GM12878 (cell line): ENCODE measurements around the gene TGM2. TPM values are rescaled to one million over a fixed set of nuclear protein-coding genes. Genes with fewer than 3 reads are reported as not detected.

Experiments used
- ATAC-seq: fragments of 200-7000 bp; cut with Tn5 transposase; 3 replicates; pipeline ENCODE4 v1.9.1; 2020; ENCODE audit warnings: mild to moderate bottlenecking, moderate library complexity
- BruUV-seq: library from RNA; stranded (reverse); fragments of 400-500 nt; replicated peaks from 2 replicates; lab custom pipeline; 2021; lab: Mats Ljungman, UMichigan
- CTCF ChIA-PET: fragments of 300-600 bp; sonication (Branson Sonifier 250); formaldehyde crosslinking; extraction: SDS; loops from one replicate; lab custom pipeline; 2021; ENCODE audit warnings: inconsistent platforms; lab: Yijun Ruan, JAX
- POLR2A ChIA-PET: fragments of 350-600 bp; formaldehyde crosslinking; extraction: SDS; loops from one replicate; lab custom pipeline; 2021; ENCODE audit warnings: inconsistent platforms; lab: Charles Lee
- RAD21 ChIA-PET: fragments of 300-600 bp; sonication (Branson Sonifier 250); formaldehyde crosslinking; loops from one replicate; lab custom pipeline; 2023; ENCODE audit warnings: antibody characterized with exemption; ENCODE audit not compliant: unreplicated experiment; lab: Charles Lee
- SMC1A ChIA-PET: fragments of 300-600 bp; sonication (Branson Sonifier 250); formaldehyde crosslinking; loops from one replicate; lab custom pipeline; 2023; ENCODE audit not compliant: unreplicated experiment, uncharacterized antibody; lab: Charles Lee
- DNase-seq: peaks from one replicate; pipeline ENCODE4 v3.0.0-alpha.2; 2011; ENCODE audit warnings: low read depth, low spot score
- FAIRE-seq: peaks from 3 replicates; lab custom pipeline; 2011; peaks lifted over from hg19 to GRCh38; lab: Jason Lieb, UNC
- H2AFZ ChIP-seq: 2 replicates; pipeline ENCODE4 v1.6.0; 2011; ENCODE audit warnings: low read depth, low read length, control low read depth; ENCODE audit not compliant: control insufficient read depth
- H3K27ac ChIP-seq: 2 replicates; pipeline ENCODE4 v1.5.1; 2011; ENCODE audit warnings: control low read depth; ENCODE audit not compliant: control insufficient read depth, insufficient read depth
- H3K27me3 ChIP-seq, 2 experiments: replicated peaks in 1 of 2; 2 replicates each; pipeline versions ENCODE4 v1.6.0 to v1.6.1; 2011; ENCODE audit warnings: low read length in 1 of 2; ENCODE audit not compliant: control insufficient read depth in 2 of 2, insufficient read depth in 2 of 2
- H3K36me3 ChIP-seq, 2 experiments: 2 replicates each; pipeline ENCODE4 v1.5.1; 2011; ENCODE audit warnings: low read length in 1 of 2; ENCODE audit not compliant: control insufficient read depth in 2 of 2, insufficient read depth in 2 of 2
- H3K4me1 ChIP-seq: 2 replicates; pipeline ENCODE4 v1.6.1; 2011; ENCODE audit warnings: mild to moderate bottlenecking, low read length, moderate library complexity, mixed read lengths; ENCODE audit not compliant: control insufficient read depth, insufficient read depth
- H3K4me2 ChIP-seq: 2 replicates; pipeline ENCODE4 v1.6.0; 2011; ENCODE audit warnings: control low read depth; ENCODE audit not compliant: control insufficient read depth, insufficient read depth
- H3K4me3 ChIP-seq: fragments of 200-600 bp; sonication (generic); 2 replicates; pipeline ENCODE4 v1.5.1; 2016
- H3K79me2 ChIP-seq: 2 replicates; pipeline ENCODE4 v1.6.0; 2011; ENCODE audit warnings: low read length; ENCODE audit not compliant: control insufficient read depth, insufficient read depth
- H3K9ac ChIP-seq: 2 replicates; pipeline ENCODE4 v1.8.0; 2011; ENCODE audit warnings: low read length, control low read depth, mixed read lengths; ENCODE audit not compliant: control insufficient read depth, insufficient read depth
- H3K9me3 ChIP-seq: replicated peaks from 3 replicates; pipeline ENCODE4 v1.5.1; 2011; ENCODE audit warnings: mild to moderate bottlenecking, low read length; ENCODE audit not compliant: control insufficient read depth, insufficient read depth
- H4K20me1 ChIP-seq: 2 replicates; pipeline ENCODE4 v1.6.0; 2011; ENCODE audit not compliant: control insufficient read depth, insufficient read depth
- ATF2 ChIP-seq: IDR thresholded peaks from 2 replicates; pipeline ENCODE4 v1.6.1; 2012; ENCODE audit warnings: low read length, inconsistent platforms
- CHD2 ChIP-seq: IDR thresholded peaks from 2 replicates; pipeline ENCODE4 v1.6.1; 2011; ENCODE audit warnings: low read depth, low read length, improper control_type of control experiment, borderline replicate concordance
- CREB1 ChIP-seq: IDR thresholded peaks from 2 replicates; pipeline ENCODE4 v1.6.1; 2012; ENCODE audit warnings: low read depth, mild to moderate bottlenecking, inconsistent platforms
- HDGF ChIP-seq: fragments of 450-650 bp; IDR thresholded peaks from 2 replicates; pipeline ENCODE4 v1.6.1; 2016; ENCODE audit warnings: antibody characterized with exemption
- NR2F1 ChIP-seq: fragments of 450-650 bp; conservative IDR thresholded peaks from 2 replicates; pipeline ENCODE4 v1.6.1; 2017; ENCODE audit warnings: mild to moderate bottlenecking
- POLR2AphosphoS2 ChIP-seq: IDR thresholded peaks from 2 replicates; pipeline ENCODE4 v1.6.1; 2011; ENCODE audit warnings: low read depth, mild to moderate bottlenecking, low read length, improper control_type of control experiment, moderate library complexity
- RUNX3 ChIP-seq: IDR thresholded peaks from 2 replicates; pipeline ENCODE4 v1.6.1; 2012; ENCODE audit warnings: low read length, inconsistent platforms
- SIX5 ChIP-seq: IDR thresholded peaks from 2 replicates; pipeline ENCODE4 v1.6.1; 2011; ENCODE audit warnings: mild to moderate bottlenecking, low read depth, low read length, moderate library complexity; ENCODE audit not compliant: severe bottlenecking
- SP1 ChIP-seq: IDR thresholded peaks from one replicate; pipeline ENCODE4 v1.6.1; 2011; ENCODE audit warnings: low read depth, low read length
- SPI1 ChIP-seq: IDR thresholded peaks from 2 replicates; pipeline ENCODE4 v1.6.1; 2011; ENCODE audit warnings: low read depth, mild to moderate bottlenecking, low read length, moderate library complexity, borderline replicate concordance; ENCODE audit not compliant: insufficient read depth
- SREBF1 ChIP-seq: IDR thresholded peaks from 2 replicates; pipeline ENCODE4 v1.6.1; 2012; ENCODE audit warnings: mild to moderate bottlenecking, low read length
- WGBS: methylation state at CpG from one replicate; pipeline ENCODE4 v1.1.6; 2016; ENCODE audit warnings: low lambda C conversion rate; ENCODE audit not compliant: insufficient replicate concordance, insufficient coverage; ENCODE audit errors: missing lambda C conversion rate; 5-methylcytosine and 5-hydroxymethylcytosine counted together
- in situ Hi-C: fragments of 300-500 bp; cut with MboI; formaldehyde crosslinking; loops from 9 replicates; pipeline ENCODE4 v1.14.3; 2018; ENCODE audit warnings: mixed read lengths
- intact Hi-C: fragments of 100-400 bp; cut with micrococcal nuclease; formaldehyde crosslinking; loops from one replicate; pipeline ENCODE4 v1.14.2; 2022; ENCODE audit not compliant: unreplicated experiment
- polyA plus RNA-seq, 11 experiments: library from polyadenylated mRNA; depleted of rRNA in 4 of 11; unstranded in 6 of 11; stranded (reverse) in 5 of 11; fragments of >200 nt; fragmentation: Nextera tagmentation in 4 of 11; fragmentation: Illumina TruSeq in 1 of 11; extraction: Ambion mirVana in 4 of 11; extraction: Trizol in 1 of 11; gene quantifications; 1 replicate in 1 of 11; 2 replicates in 10 of 11; pipeline versions ENCODE4 v1.2.1 to v1.2.3, GENCODE V29; 2011 to 2016; ENCODE audit warnings: inconsistent platforms in 2 of 11, missing spikeins in 2 of 11, low read depth in 1 of 11
- total RNA-seq, 4 experiments: library from RNA; depleted of rRNA in 3 of 4; stranded (reverse); fragments of >200 nt in 3 of 4; fragmentation: Illumina TruSeq in 1 of 4; extraction: Trizol in 1 of 4; gene quantifications; 2 replicates each; pipeline versions ENCODE4 v1.2.1 to v1.2.3, GENCODE V29; 2013 to 2021
- TF ChIP-seq, protein P1 (sequence below): IDR thresholded peaks from 2 replicates; pipeline ENCODE4 v1.6.1; 2011; ENCODE audit warnings: borderline replicate concordance, low read depth, mild to moderate bottlenecking, moderate library complexity, mixed read lengths, low read length; ENCODE audit not compliant: insufficient read depth; ENCODE audit errors: extremely low read length

The TGM2 gene
- total and polyA plus RNA-seq, 10 of the 15 experiments (the other 5 are each of a cell fraction or from before 2014, with no cell fraction given) = 0.11 to 1.9 (median 0.51) TPM

- POLR2A ChIA-PET = interaction anchor here (0.7 kb wide), 1 partner anchor 9 kb away, joined by 3 read pairs; no protein-coding TSS in a partner anchor
- BruUV-seq = no TSS peak
- H3K36me3 ChIP-seq = no peaks in the 10 kb centered on the region
These were observed 16.6 kb downstream of the TGM2 start for GRCh38 chr20:38148328-38149102.

DNA sequence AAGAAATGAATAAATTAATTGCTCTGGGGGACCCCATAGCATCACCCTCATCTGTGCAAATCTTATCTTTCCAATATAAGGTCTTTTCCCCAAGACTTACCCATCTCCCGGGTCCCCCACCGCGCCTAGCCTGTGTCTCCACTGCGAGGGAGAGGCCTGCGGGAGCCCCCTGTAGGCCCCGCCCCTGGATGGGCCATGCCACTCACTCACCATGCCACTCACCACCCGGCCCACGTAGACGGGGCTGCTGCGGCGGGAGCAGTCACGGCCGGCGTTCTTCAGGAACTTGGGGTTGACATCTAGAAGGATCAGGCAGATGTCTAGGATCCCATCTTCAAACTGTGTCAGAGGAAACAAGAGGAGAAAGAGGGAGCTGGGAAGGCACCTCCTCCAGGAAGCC lies 17.3 kb downstream of the TGM2 start:
- H3K9ac ChIP-seq = no peak overlapping the region
- H2AFZ ChIP-seq = no peak overlapping the region
- ChIA-PET CTCF (no interaction called here), POLR2A (no interaction called here), SMC1A (no interaction called here), RAD21 (no interaction called here)
- H3K79me2 ChIP-seq = no peaks in the 10 kb centered on the region
- no peak for TF ChIP-seq SIX5
- TF ChIP-seq NR2F1 = no peak
- TF ChIP-seq POLR2AphosphoS2 = no peak
- no peak for TF ChIP-seq HDGF
- TF ChIP-seq, protein P1, sequence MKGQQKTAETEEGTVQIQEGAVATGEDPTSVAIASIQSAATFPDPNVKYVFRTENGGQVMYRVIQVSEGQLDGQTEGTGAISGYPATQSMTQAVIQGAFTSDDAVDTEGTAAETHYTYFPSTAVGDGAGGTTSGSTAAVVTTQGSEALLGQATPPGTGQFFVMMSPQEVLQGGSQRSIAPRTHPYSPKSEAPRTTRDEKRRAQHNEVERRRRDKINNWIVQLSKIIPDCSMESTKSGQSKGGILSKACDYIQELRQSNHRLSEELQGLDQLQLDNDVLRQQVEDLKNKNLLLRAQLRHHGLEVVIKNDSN = no peak
- TF ChIP-seq SREBF1 = no peak
- no peak for TF ChIP-seq SP1
- no peak for TF ChIP-seq ATF2
- no peak for FAIRE-seq
- no peak overlapping the region for H3K4me2 ChIP-seq
- no peaks in the 10 kb centered on the region for H4K20me1 ChIP-seq
- no peaks in the 10 kb centered on the region for H3K36me3 ChIP-seq
- H3K4me1 ChIP-seq = peaks cover 20% of the 10 kb centered on the region
- no peaks in the 10 kb centered on the region; the same call in 2 of the 3 replicates for H3K9me3 ChIP-seq
- no TSS peak for BruUV-seq
- intact Hi-C loops = no loop called here
- H3K27ac ChIP-seq = no peak overlapping the region
- H3K4me3 ChIP-seq = no peak overlapping the region
- WGBS = 82% methylated on average over 14 of the region's 14 CpGs
- ATAC-seq = no peak
- in situ Hi-C loops = no loop called here
- no peaks in the 10 kb centered on the region for H3K27me3 ChIP-seq
- DNase-seq = no peak

More at GRCh38 chr20:38148328-38149102, 16.6 kb downstream of the TGM2 start:
- DNase-seq (no peak), ATAC-seq (no peak), FAIRE-seq (no peak)
- Histone ChIP-seq H3K79me2 (no peaks in the 10 kb centered on the region), H3K4me3 (no peak overlapping the region), H3K27me3 (no peaks in the 10 kb centered on the region), H4K20me1 (no peaks in the 10 kb centered on the region), H3K9ac (no peak overlapping the region), H3K4me1 (peaks cover 28% of the 10 kb centered on the region), H3K9me3 (no peaks in the 10 kb centered on the region; the same call in 2 of the 3 replicates)
- intact Hi-C loops = no loop called here
- 64% methylated on average over 9 of the region's 9 CpGs for WGBS
- SMC1A ChIA-PET = no interaction called here
- 0 out of 2 replicates have a peak, but pooled peaks have one; percentile 5 for TF ChIP-seq RUNX3
- TF ChIP-seq CREB1 = no peak
- peak; percentile 19; the same call in 1 of the 2 replicates for TF ChIP-seq SPI1
- no peak for TF ChIP-seq CHD2
- TF ChIP-seq, all 136 proteins: peak for 2
- no peak overlapping the region for H2AFZ ChIP-seq
- no peak overlapping the region for H3K4me2 ChIP-seq
- H3K27ac ChIP-seq = no peak overlapping the region
- ChIA-PET RAD21 (interaction anchor here (0.8 kb wide), 1 partner anchor 75 kb away, joined by 3 read pairs; no protein-coding TSS in a partner anchor), CTCF (no interaction called here)
- in situ Hi-C loops = no loop called here
